Stimulated activated naive CD4-positive, alpha-beta T cell treated with Interleukin-2 at 50 U/mL for 16 hours (primary cell): ENCODE results near the gene CYTH1.

Experiments
- DNase-seq: peaks from one replicate; lab custom pipeline; 2025; lab: John Stamatoyannopoulos, UW

Gene CYTH1

DNA sequence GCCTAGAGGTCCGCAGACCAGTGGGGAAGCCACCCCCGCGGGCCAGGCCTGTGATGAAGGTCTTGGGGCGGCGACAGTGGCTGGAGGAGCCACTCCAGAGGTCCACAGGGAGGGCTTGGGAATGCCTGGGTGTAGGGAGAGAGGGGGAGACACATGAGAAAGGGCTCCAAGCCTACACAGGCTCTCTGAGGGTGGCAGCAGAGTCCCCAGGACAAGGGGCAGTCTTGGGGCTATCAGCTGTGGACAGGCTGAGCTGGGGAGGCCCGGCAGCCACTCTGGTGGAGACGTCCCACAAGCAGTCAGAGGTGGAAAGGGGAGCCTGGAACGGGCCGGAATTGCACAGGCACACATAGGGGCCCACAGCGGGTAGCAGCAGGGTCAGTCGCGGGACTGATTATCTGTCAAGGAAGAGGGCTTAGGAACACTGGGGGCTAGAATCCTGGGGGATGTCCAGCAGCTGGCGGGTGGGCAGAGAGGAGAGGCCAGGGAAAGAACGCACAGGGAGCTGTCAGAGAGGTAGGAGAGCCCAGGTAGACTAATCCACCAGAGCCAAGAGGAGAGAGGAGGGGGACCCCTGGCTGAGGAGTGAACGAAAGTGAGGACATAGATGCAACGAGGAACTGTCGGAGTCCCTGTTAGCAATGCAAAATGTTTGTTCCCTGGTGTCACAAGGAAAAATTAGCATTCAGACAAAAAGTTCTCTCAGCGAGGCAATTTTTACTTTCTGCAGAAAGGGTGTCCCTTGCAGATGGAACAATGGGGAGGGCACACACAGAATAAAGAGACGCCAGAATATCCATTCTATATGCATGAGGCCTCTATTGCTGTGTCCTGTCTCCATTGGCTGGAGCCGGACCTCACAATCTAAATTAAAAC is 111.0 kb downstream of the CYTH1 start:
- DNase-seq, result no peak

DNA sequence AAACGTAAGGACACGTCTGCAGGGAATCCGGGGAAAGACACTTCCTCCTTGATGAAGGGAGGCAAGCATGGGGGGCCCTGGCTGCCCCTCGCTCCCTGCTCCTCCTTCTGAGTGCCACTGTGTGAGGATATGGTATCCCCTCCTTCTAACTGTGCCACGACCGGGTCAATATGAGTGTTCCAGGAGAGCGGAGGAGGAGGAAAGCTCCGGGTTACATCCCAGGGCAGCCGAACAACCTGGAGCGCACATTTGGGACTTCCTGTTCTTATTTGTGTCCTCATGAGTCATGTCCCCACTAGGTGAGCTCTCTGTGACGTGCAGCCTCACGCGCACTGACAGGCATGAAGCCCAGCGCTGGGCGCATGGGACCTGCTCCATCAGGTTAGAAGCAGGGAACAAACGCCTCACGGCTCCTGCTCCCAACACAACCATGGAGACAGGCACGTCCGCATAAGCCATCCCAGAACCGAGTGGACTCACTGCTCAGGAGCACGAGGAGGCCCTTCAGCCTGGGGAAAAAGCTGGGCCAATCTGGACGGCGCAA is 112.0 kb downstream of the CYTH1 start:
- no peak for DNase-seq

DNA sequence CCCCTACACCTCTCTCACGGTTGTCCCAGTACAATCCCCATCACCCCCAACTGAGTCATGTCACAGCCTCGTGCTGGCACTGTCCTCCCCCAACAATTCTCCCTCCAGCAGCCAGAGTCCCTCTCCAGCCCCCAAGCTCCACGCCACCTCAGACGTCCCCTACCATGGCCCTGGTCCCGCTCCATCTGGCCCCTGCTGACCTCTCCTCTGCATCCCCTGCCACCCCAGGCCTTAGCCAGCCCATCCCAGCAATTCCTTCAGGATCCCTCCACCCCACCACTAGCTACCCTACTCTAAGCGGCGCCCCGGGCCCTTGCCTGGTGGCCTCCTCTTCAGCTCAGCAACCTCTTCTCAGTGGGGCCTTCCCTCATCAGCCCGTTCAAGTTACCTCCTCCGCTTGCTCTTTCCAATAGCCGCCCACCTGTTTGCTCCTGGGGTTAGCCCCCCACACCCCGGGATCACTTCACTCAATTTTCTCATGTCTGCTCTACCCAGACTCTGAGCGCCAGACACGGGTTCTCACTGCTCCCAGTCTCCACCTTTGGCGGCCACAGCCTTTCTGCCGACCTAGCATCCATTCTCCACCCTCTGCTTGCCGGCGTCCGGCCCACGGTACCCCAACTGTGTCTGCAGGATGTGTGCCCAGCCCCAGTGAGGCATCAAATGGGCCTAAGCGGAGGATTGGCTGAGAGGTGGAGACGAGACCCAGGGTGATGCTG is 112.7 kb downstream of the CYTH1 start:
- no peak for DNase-seq

DNA sequence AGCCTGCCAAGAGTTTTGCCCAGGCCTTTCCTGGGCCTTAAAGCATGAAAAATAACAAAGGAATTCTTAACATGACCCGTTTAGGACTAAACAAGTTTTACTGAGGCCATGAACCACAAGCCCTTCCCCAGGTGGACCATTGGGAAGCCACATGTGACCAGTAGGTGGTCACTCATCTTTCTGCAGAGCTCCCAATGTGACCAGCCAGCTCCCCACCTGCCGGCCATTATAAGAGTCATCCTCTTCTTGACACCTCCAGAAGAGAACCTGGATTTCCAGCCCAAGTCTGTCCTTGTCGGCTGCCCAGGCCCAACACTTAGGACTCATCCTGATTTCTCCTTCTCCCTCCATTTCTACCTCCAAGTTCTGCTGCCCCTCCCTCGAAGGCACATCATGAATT is 113.2 kb downstream of the CYTH1 start:
- no peak for DNase-seq

DNA sequence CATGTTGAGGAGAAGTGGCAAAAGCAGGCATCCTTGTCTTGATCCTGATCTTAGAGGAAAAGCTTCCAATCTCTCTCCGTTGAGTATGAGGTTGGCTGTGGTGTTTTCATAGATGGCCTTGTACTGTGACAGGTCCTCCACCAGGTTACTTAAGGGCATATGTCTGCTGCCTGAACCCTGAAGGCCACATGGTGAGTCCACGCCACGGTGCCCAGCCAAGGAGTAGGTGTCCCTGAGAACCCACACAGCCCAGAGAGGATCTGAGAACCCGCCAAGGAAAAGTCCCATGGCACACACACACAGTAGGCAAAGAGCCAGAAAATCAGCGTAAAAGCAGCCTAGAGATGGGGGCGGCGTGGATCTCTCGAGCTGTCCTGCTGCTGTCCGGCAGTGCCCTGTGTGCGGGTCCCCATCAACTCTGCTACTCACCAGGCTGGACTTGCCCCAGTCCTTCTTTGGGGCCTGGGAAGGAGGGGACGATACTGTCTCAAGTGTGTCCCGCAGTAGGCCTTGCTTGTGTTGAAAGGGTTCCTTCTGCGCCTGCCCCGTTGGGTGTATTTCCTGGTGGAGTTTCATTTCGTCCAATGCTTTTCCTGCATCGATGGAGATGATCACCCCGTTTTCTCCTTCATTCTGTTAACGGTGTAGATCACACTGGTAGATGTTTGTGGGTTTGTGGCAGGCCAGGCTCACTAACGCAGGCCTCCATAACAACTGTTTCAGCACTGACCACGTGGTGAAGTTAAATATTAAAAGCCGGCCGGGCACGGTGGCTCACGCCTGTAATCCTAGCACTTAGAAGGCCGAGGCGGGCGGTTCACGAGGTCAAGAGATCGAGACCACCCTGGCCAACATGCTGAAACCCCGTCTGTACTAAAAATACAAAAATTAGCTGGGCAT is 114.1 kb downstream of the CYTH1 start:
- no peak for DNase-seq

DNA sequence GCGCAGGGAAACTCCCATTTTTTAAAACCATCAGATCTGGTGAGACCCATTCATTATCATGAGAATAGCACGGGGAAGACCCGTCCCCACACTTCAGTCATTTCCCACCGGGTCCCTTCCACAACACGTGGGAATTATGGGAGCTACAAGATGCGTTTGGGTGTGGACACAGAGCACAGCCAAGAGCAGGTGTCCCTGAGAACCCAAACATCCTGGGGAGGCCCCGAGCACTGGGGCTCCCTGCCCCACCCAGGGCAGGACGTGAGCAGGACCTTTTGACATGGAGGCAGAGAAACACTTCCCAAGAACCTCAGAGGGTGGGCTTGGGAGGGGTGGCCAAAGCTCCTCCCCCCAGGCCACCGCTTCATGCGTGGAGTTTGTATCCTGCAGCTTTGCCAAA is 115.0 kb downstream of the CYTH1 start:
- DNase-seq, result no peak

DNA sequence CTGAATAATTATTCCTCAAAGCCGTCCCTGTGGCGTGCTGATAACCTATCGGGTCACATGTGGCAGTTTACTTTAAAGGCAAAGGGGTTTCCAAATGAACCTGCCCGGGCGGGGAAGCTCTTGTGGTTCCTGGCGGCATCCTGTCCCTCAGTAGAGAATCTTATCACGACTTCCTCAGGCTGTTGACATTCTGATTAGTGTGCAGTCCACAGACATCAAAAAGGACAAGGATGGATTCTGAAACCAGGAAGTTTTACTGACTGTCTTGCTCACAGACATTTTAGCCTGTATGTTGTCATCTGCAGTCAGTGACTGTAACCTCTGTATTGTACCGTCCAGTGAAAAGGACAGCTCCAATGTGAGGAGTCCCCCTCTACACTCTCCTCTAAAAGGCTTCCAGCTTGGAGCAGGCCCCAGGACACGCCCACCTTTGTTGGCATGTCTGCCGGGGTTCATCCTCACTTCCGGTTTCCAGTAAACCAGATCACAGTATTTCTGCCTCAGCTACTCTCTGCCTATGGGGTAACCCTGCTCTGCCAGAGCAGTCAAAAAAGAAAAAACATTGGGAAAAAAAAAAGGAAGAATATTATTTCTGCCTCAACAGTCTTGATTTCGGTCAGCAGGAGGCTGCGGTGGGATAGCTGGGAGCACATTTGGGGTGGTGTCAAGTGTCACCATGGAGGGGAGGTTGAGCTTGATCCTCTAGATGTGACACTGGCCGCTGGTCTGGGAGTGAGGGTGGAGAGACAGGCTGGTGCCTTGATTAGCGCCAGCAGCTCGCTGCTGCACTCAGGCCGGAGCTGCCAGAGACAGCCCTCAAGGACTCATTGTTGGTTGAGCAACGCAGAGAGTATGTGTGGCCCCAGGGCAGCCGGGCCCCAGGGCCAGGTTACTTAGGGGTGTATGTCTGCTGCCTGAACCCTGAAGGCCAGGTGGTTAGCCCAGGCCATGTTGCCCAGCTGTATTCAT is 115.8 kb downstream of the CYTH1 start:
- DNase-seq, result peak; percentile 25

DNA sequence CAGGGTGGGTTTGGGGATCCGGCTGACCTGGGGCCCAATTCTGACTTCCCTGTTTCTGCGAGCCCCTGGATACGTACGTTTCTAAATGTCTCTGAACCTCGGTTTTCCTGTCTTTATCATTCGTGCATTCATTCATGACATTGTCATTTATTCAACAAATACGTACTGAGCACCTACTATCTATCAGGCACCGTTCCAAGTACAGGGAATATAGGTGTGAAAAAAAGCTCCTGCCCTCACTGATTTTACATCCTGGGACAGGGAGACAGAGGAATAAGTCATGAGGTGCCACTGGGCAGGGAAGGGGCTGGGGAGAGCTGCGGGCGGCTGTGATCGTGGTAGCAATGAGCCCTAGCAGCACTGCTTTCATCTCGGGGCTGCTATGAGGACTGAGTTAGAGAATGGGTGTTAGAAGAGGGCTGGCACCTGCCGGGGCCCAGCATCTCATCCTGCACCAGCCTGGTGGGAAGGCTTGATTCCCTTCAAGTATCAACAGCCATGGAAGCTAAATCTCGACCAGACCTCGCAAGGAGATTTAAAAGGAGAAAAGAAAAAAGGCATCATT is 116.6 kb downstream of the CYTH1 start:
- DNase-seq, result no peak

DNA sequence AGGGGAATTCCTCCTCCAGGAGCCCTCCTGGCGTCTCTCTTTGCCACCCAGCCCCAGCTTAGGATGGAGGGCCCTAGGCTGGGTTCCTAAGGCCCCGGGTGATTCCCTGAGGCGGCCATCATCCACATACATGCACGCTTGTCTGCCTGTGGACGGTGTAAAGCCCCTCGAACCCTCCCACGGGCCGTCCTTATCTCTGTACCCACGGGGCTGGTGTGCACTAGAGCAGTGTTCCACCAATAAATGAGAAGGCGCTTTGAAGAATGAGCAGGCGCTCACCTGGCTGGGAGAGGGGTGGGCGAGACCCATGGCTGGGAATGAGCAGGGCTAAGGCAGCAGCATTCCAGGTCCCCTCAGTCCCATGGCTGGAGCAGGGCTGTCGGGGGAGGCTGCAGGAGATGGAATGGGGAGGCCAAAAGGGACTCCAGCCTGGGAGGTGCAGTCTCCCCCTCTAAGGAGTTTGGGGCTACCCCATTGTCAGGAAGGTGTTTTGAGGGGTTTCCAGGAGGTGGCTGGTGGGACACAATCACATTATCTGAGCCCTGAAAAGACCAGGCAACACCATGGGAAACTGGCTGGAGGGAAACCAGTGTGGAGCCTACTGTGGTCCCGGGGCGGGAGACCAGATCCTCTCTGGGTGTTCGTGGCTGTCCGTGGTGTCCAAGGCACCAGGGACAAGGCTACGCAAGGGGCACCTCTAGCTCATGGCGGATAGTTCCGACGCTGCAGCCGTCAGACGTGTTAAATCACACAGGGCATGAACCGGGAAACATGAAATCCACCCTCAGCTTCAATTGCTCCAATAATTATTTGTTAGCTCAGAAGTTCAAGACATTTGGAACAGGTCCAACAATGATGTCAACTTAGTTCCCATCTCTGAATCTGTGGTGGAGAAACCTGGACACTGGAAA is 117.3 kb downstream of the CYTH1 start:
- no peak for DNase-seq

DNA sequence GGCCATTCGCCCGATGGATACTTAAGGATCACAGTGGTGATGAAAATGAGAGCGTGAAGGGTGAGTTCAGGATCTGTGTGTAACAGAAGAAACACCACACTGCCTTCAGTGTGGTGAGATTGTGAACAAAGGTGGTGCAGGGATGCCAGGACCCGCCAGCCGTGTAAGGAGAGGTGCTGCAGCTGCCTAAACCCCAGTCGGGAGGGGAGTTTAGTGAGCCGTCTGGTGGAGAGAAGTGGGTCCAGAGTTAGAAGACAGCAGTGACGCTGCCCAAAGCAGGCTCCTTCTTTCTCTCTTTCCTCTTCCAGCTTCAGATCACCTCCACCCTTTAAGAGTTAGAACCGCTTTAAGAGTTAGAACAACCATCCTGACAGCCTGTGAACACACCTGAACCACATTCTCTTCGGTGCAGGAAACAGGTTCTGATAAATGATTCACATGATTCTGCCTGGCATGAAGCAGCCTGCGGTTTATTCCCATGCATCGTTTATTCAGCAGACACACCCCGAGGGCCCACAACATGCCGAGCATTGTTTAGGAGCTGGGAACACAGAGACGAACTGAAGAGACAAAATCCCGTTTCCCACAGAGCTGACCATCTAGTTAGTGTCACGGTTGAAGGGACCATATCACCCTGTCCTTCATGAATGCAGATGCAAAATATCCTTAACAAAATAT is 120.8 kb downstream of the CYTH1 start:
- no peak for DNase-seq

DNA sequence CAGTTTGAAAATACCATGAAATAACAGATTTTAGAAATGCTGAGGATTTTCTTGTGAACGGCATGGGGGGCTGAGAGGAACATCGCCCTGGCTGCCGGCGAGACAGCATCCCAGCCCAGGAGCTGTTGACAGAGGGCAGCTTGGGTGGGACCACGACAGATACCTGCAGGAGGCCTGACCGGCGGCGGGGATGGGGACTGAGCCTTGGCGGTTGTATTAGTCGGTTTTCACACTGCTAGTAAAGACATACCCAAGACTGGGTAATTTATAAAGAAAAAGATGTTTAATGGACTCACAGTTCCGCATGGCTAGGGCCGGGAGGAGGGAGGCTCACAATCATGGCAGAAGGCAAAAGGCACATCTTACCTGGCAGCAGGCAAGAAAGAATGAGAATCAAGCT is 122.5 kb downstream of the CYTH1 start:
- no peak for DNase-seq

DNA sequence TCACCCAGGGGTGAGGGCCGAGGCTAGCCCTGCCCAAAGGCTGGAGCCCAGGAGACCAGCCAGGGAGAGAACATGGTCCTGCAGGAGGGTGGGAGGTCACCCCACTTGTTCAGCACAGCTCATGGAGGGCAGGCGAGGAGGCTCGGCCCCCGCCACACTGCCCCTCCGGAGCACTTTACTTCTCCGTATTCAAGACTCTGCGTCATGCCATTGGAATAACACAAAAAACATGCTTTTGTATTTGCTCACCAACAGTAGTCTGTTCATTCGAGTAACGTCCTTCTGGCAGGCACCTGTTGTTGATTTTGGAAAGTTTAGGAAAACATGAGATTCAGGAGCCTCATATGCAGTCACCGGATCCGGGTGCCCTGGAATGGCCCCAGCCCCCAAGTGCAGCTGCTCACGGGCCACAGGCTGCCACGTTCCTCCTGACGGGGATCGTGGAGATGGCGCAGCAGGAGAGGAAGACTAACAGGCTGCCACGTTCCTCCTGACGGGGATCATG is 123.7 kb downstream of the CYTH1 start:
- no peak for DNase-seq

DNA sequence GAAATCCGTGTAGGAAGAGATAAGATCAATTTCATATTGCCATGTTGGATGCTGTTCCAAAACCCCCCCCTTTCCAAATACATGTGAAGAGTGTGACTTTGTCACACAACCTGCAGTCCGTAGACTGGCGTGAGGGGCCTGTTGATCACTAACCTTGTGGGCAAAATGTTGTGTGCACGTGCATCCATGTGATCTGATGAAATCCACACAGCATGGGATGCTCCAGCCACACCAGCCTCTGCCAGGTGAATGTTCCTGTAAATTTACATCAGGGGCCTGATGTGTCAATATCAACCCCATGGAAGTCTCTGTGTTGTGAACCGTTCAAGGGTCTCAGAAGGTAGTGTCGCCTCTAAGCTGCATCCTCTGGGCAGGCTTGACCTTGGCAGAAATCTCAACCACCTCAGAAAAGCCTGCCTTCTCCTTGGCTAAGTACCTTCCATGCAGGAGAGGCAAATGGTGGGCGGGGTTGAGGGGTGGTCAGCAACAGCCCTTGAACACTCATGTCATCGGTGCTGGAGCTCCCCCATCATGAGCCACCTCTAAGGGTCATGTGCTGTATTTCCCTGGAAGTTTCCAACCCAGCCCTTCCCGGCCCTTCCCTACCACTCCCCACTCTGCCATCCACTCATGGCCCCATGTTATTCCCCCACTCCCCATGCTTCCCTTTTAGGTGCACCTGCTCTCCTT is 126.7 kb downstream of the CYTH1 start:
- DNase-seq, result no peak

DNA sequence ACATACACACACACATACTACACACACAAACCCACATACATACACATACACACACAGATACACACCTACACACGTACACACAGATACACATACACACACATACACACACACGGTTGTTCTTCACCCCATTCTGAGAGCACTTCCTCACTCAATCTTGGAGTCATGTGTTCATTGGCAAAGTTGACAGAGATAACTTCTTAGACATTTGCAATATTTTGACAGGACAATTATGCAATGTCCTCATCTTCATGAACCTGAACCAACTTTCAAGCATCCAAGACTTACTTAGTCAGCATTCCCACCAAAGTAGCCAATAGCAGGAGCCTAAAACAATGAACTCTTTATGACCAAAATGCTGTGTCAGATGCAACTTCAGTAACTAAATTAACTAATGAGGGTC is 127.7 kb downstream of the CYTH1 start:
- DNase-seq, result no peak

DNA sequence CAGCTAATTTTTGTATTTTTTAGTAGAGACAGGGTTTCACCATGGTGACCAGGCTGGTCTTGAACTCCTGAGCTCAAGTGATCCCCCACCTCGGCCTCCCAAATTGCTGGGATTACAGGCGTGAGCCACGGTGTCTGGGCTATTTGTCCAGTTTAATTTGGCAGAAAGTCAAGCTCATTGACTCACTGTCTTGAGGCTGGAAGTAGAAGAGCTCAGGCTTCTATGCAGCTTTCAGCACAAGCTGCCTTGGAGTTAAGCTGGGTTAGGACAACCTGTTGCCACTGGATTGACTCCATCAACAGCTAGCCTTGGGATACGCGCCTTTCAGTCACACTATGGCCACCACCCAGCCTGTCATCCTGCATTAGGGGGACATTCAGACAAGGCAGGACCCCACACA is 128.7 kb downstream of the CYTH1 start:
- no peak for DNase-seq

DNA sequence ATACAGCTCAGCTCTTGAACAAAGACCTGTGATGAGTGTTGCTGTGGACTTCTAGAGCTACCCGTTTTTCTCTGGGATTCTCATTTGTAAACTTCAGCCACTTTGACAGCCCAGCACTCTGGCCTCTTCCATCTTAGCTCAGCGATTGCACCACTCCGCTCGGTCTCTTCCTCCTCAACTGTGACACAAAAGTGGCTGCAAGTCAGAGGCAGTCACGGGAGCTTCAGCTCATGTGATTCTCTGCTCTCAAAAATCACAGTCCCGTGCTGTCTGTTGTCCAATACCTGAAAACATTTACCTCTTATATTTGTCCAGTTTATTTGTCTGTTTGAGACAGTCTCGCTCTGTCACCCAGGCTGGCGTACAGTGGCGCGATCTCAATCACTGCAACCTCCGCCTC is 129.2 kb downstream of the CYTH1 start:
- DNase-seq, result no peak

DNA sequence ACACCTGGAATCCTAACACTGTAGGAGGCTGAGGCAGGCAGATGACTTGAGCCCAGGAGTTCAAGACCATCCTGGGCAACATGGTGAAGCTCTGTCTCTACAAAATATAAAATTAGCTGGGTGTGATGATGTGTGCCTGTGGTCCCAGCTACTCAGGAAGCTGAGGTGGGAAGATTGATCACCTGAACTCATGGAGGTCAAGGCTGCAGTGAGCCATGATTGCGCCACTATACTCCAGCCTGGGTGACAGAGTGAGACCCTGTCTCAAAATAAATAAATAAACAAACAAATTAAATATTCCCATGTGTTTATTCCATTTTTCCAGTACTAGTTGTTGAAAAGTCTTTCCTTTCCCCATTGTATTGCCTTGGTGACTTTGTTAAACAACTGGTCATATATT is 130.0 kb downstream of the CYTH1 start:
- DNase-seq, result no peak

DNA sequence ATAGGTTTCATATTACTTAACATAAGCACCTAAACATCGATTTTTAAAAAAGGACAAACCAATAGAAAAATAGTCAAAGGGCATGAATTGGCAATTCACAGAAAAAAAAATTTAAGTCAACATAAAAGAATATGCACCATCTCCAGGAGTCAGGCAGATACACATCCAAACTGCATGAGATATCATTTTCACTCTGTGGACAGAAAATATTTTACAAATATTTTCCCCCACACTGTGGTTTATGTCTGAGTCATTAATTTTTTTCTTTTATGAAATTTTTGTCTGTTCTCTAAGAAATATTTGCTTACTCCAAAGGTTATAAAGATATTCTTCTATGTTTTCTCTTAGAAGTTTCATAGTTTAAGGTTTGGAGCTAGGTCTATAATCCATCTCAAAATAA is 130.5 kb downstream of the CYTH1 start:
- DNase-seq, result no peak
